Loucy (cell line): ENCODE data around the gene TENM4.

Experiments used
- EZH2phosphoT487 ChIP-seq: fragments of 200-600 bp; IDR thresholded peaks from 2 replicates; pipeline ENCODE4 v1.6.1; 2018; ENCODE audit warnings: antibody characterized with exemption, mild to moderate bottlenecking, moderate library complexity, borderline replicate concordance
- TF ChIP-seq, protein P1 (sequence below): fragments of 200-600 bp; sonication (generic); conservative IDR thresholded peaks from 2 replicates; pipeline ENCODE4 v1.5.1; 2014; ENCODE audit warnings: mild to moderate bottlenecking, antibody characterized with exemption, low read length

DNA sequence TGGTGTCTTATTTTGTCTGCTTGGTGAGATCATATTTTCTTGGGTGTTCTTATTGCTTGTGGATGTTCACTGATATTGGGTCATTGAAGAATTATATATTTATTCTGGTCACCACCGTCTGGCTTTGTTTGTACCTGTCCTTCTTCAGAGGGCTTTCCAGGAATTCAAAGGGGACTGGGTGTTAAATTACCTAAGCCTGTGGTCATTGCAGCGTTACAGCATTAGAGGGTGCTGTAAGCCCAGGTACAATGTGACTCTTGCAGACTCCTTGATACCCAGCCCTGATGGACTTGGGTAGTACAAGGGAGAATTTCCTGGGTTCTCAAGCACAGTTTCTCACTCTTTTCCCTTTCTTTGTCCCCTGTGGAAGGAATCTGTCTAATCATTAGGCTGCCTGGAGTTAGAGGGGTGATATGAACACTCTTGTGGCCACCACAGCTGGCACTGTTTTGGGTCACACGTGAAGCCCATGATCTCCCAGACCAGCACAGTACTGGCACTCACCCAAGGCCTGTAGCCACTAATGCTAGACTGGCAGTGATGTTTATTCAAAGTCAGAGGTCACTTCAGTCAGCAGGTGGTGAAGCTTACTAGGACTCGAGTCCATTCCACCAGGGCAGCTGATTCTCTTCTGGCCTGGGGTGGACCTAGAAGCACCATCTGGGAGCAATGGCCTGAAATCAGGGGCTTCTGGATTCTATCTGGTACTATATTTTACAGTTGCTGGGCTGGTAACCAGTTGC is 810.1 kb downstream of the TENM4 start:
- TF ChIP-seq, protein P1, sequence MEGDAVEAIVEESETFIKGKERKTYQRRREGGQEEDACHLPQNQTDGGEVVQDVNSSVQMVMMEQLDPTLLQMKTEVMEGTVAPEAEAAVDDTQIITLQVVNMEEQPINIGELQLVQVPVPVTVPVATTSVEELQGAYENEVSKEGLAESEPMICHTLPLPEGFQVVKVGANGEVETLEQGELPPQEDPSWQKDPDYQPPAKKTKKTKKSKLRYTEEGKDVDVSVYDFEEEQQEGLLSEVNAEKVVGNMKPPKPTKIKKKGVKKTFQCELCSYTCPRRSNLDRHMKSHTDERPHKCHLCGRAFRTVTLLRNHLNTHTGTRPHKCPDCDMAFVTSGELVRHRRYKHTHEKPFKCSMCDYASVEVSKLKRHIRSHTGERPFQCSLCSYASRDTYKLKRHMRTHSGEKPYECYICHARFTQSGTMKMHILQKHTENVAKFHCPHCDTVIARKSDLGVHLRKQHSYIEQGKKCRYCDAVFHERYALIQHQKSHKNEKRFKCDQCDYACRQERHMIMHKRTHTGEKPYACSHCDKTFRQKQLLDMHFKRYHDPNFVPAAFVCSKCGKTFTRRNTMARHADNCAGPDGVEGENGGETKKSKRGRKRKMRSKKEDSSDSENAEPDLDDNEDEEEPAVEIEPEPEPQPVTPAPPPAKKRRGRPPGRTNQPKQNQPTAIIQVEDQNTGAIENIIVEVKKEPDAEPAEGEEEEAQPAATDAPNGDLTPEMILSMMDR, result 0 out of 2 replicates have a peak, but pooled peaks have one; percentile 14
- TF ChIP-seq EZH2phosphoT487, result no peak
